ENCODE data around the gene GLRX5.

Gene GLRX5

GRCh38 chr14:95515080-95515489 lies 19.8 kb upstream of the GLRX5 start:
- no peak overlapping the region for H3K27ac ChIP-seq
- TF ChIP-seq, protein P1, sequence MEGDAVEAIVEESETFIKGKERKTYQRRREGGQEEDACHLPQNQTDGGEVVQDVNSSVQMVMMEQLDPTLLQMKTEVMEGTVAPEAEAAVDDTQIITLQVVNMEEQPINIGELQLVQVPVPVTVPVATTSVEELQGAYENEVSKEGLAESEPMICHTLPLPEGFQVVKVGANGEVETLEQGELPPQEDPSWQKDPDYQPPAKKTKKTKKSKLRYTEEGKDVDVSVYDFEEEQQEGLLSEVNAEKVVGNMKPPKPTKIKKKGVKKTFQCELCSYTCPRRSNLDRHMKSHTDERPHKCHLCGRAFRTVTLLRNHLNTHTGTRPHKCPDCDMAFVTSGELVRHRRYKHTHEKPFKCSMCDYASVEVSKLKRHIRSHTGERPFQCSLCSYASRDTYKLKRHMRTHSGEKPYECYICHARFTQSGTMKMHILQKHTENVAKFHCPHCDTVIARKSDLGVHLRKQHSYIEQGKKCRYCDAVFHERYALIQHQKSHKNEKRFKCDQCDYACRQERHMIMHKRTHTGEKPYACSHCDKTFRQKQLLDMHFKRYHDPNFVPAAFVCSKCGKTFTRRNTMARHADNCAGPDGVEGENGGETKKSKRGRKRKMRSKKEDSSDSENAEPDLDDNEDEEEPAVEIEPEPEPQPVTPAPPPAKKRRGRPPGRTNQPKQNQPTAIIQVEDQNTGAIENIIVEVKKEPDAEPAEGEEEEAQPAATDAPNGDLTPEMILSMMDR (conservative IDR thresholded peaks at IDR 0.05), result no peak
- TF ChIP-seq ZFX (IDR thresholded peaks at IDR 0.05), result no peak

DNA sequence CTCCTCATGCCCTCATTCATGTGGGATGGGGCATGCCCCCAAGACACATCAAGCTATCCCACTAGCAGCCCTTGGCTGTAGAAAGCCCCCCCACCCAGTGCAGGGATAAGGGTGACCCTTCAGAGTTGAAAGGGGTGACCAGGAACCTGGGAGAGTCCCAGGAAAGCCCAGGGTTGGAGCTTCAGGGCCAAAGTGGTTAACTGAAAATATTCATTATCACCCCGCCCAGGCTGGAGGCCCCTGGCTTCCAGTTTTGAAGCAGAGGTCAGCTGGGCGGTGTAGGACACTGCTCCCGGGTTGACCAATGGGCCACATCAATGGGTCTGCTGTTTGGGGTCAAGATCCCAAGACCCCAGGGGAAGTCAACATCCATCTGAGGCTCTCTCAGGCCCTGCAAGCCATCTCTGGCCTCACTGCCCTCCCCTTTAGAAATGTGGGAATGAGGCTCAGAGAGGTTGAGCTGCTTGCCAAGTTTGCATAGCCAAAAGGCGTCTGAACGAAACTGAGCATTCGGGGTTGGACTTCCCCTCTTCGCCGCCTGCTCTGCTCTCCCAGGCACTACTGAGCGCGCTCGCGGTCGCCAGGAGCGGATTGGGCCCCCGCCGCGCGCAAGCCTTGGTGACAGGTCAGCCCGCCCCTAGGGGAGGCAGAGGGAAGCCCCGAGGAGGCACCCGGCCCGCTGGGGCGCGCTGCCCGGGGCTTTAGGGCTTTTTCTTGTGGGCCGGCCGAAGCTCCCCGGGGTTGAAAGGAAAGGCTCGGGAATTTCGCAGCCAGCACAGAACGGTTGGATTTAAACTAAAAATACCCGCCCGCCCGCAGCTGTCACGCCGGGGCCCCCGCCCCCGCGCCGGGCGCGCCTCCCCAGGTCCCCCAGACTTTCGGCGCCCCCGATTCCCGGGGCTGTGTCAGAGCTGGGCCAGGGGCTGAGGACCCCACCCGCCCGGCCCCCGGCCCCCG lies 19.0 kb upstream of the GLRX5 start:
- TF ChIP-seq, protein P1 (conservative IDR thresholded peaks at IDR 0.05), result no peak; the same call in 1 of the 2 replicates
- no peak for TF ChIP-seq ZFX (IDR thresholded peaks at IDR 0.05)
- H3K27ac ChIP-seq, result peak overlapping the region; percentile 43

GRCh38 chr14:95516554-95517181 lies 18.2 kb upstream of the GLRX5 start, which contains the start of gene SYNE3:
Gene SYNE3 (minus strand): TSS chr14:95516650. CDS start chr14:95475821, 40,829 bp downstream.
- TF ChIP-seq, protein P1 (conservative IDR thresholded peaks at IDR 0.05), result no peak
- TF ChIP-seq ZFX (IDR thresholded peaks at IDR 0.05), result no peak
- H3K27ac ChIP-seq, result peak within 1 kb of the TSS; percentile 43

DNA sequence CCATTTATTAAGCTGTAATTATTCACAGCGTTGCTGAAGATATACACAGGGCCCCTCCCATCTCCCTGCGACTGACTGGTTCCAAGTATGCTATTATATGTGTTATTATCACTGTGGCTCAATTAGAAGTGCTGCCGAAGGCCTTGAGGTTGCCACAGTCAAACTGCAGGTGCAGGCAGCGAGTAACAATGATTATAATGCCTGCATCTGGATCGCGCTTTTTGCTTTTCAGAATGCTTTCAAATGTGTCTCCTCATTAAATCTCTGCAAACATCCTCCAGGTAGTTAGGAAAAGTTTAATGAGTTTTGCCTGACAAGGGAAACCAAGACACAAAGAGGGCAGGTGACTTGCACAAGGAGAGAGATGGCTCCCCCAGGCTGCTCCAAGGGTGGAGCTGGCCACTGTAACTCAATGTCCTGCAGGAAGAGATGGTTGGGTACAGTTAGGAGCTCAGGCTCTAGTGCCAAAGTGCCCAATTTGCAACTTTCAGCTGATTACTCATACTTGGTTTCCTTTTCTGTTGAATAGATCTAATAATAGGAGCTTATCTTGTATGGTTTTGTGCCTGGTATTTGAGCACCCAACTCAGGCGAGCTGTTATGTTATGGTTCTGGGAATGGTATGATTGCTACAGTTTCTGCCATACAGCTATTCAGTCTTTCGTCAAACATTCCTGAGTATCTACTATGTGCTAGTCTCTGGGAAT lies 16.7 kb upstream of the GLRX5 start:
- TF ChIP-seq ZFX (IDR thresholded peaks at IDR 0.05), result no peak
- TF ChIP-seq, protein P1 (conservative IDR thresholded peaks at IDR 0.05), result no peak
- H3K27ac ChIP-seq, result no peak overlapping the region

GRCh38 chr14:95519699-95520098 lies 15.2 kb upstream of the GLRX5 start:
- H3K27ac ChIP-seq, result no peak overlapping the region

GRCh38 chr14:95520346-95520745 lies 14.5 kb upstream of the GLRX5 start:
- no peak for TF ChIP-seq ZFX (IDR thresholded peaks at IDR 0.05)
- no peak overlapping the region for H3K27ac ChIP-seq

More at GRCh38 chr14:95519699-95520098, 15.2 kb upstream of the GLRX5 start:
- no peak for TF ChIP-seq ZFX (IDR thresholded peaks at IDR 0.05)
- TF ChIP-seq, protein P1 (conservative IDR thresholded peaks at IDR 0.05), result no peak

- no peak for TF ChIP-seq ZFX (IDR thresholded peaks at IDR 0.05)
- TF ChIP-seq, protein P1 (conservative IDR thresholded peaks at IDR 0.05), result no peak
- H3K27ac ChIP-seq, result no peak overlapping the region
Observed at GRCh38 chr14:95521001-95521400, 13.8 kb upstream of the GLRX5 start.

All from C4-2B (cell line).